ENCODE data around the gene C2CD4C.

- TF ChIP-seq CTCF (IDR thresholded peaks at IDR 0.05; ENCODE audit: extremely low read depth in 1 of 2, insufficient read depth in 1 of 2, low read depth in 1 of 2, low read length in 2 of 2) (no peak), MAX (IDR thresholded peaks at IDR 0.05; ENCODE audit: insufficient read depth, insufficient read length) (no peak), EZH2 (IDR thresholded peaks at IDR 0.05; ENCODE audit: borderline replicate concordance, low read depth, low read length, severe bottlenecking) (no peak), GATA2 (IDR thresholded peaks at IDR 0.05; ENCODE audit: insufficient read depth, insufficient read length, low read depth, low read length) (no peak), POLR2AphosphoS5 (IDR thresholded peaks at IDR 0.05; ENCODE audit: insufficient read depth, low read depth, low read length) (no peak), POLR2A (IDR thresholded peaks at IDR 0.05; ENCODE audit: low read depth, low read length) (no peak), FOS (IDR thresholded peaks at IDR 0.05; ENCODE audit: borderline replicate concordance, insufficient read depth, low read length) (no peak), MYC (IDR thresholded peaks at IDR 0.05; ENCODE audit: low read depth, low read length) (no peak), JUN (IDR thresholded peaks at IDR 0.05; ENCODE audit: borderline replicate concordance, insufficient read depth, insufficient read length, low read depth) (no peak)
Measured at GRCh38 chr19:453606-454005, 44.7 kb upstream of the C2CD4C start.

Data from endothelial cell of umbilical vein (primary cell).